ENCODE data around the gene TCF3.
"Not testable (repeated sequence)": the region's sequence is repeated elsewhere in the genome, so short reads cannot be mapped to it uniquely, and the experiment has no call there.

Gene TCF3

GRCh38 chr19:1645299-1645698 is 7.1 kb downstream of the TCF3 start:
- DNase-seq (ENCODE audit: low read depth in 1 of 2, low spot score in 1 of 2): no peak
- in situ Hi-C loops (cut with HindIII; ENCODE audit: low pct_unique_long_range_greater_than_20kb, low sequenced_read_pairs): no loop called here
- TF ChIP-seq JUND (IDR thresholded peaks at IDR 0.05; ENCODE audit: low read depth): no peak

- TF ChIP-seq JUND (IDR thresholded peaks at IDR 0.05; ENCODE audit: low read depth): no peak
- in situ Hi-C loops (cut with HindIII; ENCODE audit: low pct_unique_long_range_greater_than_20kb, low sequenced_read_pairs): no loop called here
- no peak for DNase-seq (ENCODE audit: low read depth in 1 of 2, low spot score in 1 of 2)
Measured at GRCh38 chr19:1644070-1644469, 8.3 kb downstream of the TCF3 start.

- in situ Hi-C loops (cut with HindIII; ENCODE audit: low pct_unique_long_range_greater_than_20kb, low sequenced_read_pairs); DNase-seq (ENCODE audit: low read depth in 1 of 2, low spot score in 1 of 2): not testable (repeated sequence)
Measured at GRCh38 chr19:1640893-1641448, 11.4 kb downstream of the TCF3 start.

- in situ Hi-C loops (cut with HindIII; ENCODE audit: low pct_unique_long_range_greater_than_20kb, low sequenced_read_pairs): no loop called here
- TF ChIP-seq JUND (IDR thresholded peaks at IDR 0.05; ENCODE audit: low read depth): no peak
- DNase-seq (ENCODE audit: low read depth in 1 of 2, low spot score in 1 of 2): no peak
Measured at GRCh38 chr19:1636325-1637236, 15.8 kb downstream of the TCF3 start.

- DNase-seq (ENCODE audit: low read depth in 1 of 2, low spot score in 1 of 2): no peak
- TF ChIP-seq JUND (IDR thresholded peaks at IDR 0.05; ENCODE audit: low read depth): no peak
- in situ Hi-C loops (cut with HindIII; ENCODE audit: low pct_unique_long_range_greater_than_20kb, low sequenced_read_pairs): no loop called here
Measured at GRCh38 chr19:1634938-1635243, 17.5 kb downstream of the TCF3 start.

GRCh38 chr19:1634242-1634937 is 18.0 kb downstream of the TCF3 start:
- no peak for TF ChIP-seq JUND (IDR thresholded peaks at IDR 0.05; ENCODE audit: low read depth)
- in situ Hi-C loops (cut with HindIII; ENCODE audit: low pct_unique_long_range_greater_than_20kb, low sequenced_read_pairs): no loop called here
- no peak for DNase-seq (ENCODE audit: low read depth in 1 of 2, low spot score in 1 of 2)

GRCh38 chr19:1633269-1633826 is 19.1 kb downstream of the TCF3 start:
- in situ Hi-C loops (cut with HindIII; ENCODE audit: low pct_unique_long_range_greater_than_20kb, low sequenced_read_pairs): no loop called here
- DNase-seq (ENCODE audit: low read depth in 1 of 2, low spot score in 1 of 2): no peak
- TF ChIP-seq JUND (IDR thresholded peaks at IDR 0.05; ENCODE audit: low read depth): no peak

- no peak for TF ChIP-seq JUND (IDR thresholded peaks at IDR 0.05; ENCODE audit: low read depth)
- no peak for DNase-seq (ENCODE audit: low read depth in 1 of 2, low spot score in 1 of 2)
- in situ Hi-C loops (cut with HindIII; ENCODE audit: low pct_unique_long_range_greater_than_20kb, low sequenced_read_pairs): no loop called here
Measured at GRCh38 chr19:1632462-1633268, 19.8 kb downstream of the TCF3 start.

GRCh38 chr19:1631557-1632100 is 20.8 kb downstream of the TCF3 start:
- no peak for DNase-seq (ENCODE audit: low read depth in 1 of 2, low spot score in 1 of 2)
- in situ Hi-C loops (cut with HindIII; ENCODE audit: low pct_unique_long_range_greater_than_20kb, low sequenced_read_pairs): no loop called here
- no peak for TF ChIP-seq JUND (IDR thresholded peaks at IDR 0.05; ENCODE audit: low read depth)

GRCh38 chr19:1630811-1631210 is 21.6 kb downstream of the TCF3 start:
- TF ChIP-seq JUND (IDR thresholded peaks at IDR 0.05; ENCODE audit: low read depth): no peak
- in situ Hi-C loops (cut with HindIII; ENCODE audit: low pct_unique_long_range_greater_than_20kb, low sequenced_read_pairs): no loop called here
- DNase-seq (ENCODE audit: low read depth in 1 of 2, low spot score in 1 of 2): no peak

- TF ChIP-seq JUND (IDR thresholded peaks at IDR 0.05; ENCODE audit: low read depth): no peak
- no peak for DNase-seq (ENCODE audit: low read depth in 1 of 2, low spot score in 1 of 2)
- in situ Hi-C loops (cut with HindIII; ENCODE audit: low pct_unique_long_range_greater_than_20kb, low sequenced_read_pairs): no loop called here
Measured at GRCh38 chr19:1630012-1630411, 22.4 kb downstream of the TCF3 start.

GRCh38 chr19:1629256-1629808 is 23.1 kb downstream of the TCF3 start:
- in situ Hi-C loops (cut with HindIII; ENCODE audit: low pct_unique_long_range_greater_than_20kb, low sequenced_read_pairs): no loop called here

More at GRCh38 chr19:1629256-1629808, 23.1 kb downstream of the TCF3 start:
- TF ChIP-seq JUND (IDR thresholded peaks at IDR 0.05; ENCODE audit: low read depth): no peak
- no peak for DNase-seq (ENCODE audit: low read depth in 1 of 2, low spot score in 1 of 2)

All from T47D (cell line).